Measurements from ENCODE around the gene USP35. TPM values are rescaled to one million over a fixed set of nuclear protein-coding genes. Genes with fewer than 3 reads are reported as not detected.
A peak's percentile ranks its signal among the peaks of the same experiment; 100 is the strongest.

USP35 gene
- total RNA-seq, 6 donors from 2014 or later: 5.8 to 37.7 (median 8.0) TPM

DNA sequence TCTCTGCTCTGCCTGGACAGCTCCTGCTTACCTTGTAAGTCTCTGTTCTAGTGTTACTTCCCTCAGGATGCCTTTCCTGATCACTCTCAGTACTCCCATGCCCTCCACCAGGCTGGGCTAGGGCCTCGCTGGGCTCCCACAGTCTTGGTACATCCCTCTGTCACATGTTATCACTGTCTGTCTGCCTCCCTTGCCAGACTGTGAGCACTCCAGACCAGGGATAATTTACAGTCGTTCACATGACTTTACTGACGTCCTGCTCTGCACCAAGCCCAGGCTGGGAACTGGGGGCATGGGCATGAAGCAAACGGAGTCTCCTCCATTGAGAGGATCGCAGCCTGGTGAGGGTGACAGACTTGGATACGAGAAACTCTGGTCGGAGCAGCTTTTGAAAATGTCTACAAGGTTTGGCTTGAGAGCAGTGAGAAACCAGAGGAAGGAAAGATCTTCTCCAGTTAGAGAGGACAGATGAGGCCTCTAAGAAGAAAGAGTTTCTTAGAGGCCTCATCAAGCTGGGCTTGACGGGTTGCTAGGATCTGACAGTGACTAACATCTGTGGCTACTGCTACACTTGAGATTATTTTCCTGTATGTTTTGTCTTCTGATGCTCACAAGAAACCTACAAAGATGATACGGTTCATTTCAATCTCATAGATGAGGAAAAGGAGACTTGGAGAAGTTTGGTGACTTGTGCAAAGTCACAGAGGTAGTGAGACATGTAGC is 12.5 kb downstream of the USP35 start:
- H3K4me3 ChIP-seq: no peak overlapping the region
- H3K27me3 ChIP-seq: no peaks in the 10 kb centered on the region
- H3K9me3 ChIP-seq: no peaks in the 10 kb centered on the region
- H3K27ac ChIP-seq: no peak overlapping the region
- peaks cover 0 to 52% (median 22%) of the 10 kb centered on the region in 4 donors for H3K36me3 ChIP-seq
- DNase-seq (no peak), ATAC-seq (ENCODE audit: low FRiP score in 2 of 2) (no peak)
- WGBS, 2 donors: 81 to 86% methylated on average over 9 of the region's 9 CpGs
- TF ChIP-seq, protein P1, sequence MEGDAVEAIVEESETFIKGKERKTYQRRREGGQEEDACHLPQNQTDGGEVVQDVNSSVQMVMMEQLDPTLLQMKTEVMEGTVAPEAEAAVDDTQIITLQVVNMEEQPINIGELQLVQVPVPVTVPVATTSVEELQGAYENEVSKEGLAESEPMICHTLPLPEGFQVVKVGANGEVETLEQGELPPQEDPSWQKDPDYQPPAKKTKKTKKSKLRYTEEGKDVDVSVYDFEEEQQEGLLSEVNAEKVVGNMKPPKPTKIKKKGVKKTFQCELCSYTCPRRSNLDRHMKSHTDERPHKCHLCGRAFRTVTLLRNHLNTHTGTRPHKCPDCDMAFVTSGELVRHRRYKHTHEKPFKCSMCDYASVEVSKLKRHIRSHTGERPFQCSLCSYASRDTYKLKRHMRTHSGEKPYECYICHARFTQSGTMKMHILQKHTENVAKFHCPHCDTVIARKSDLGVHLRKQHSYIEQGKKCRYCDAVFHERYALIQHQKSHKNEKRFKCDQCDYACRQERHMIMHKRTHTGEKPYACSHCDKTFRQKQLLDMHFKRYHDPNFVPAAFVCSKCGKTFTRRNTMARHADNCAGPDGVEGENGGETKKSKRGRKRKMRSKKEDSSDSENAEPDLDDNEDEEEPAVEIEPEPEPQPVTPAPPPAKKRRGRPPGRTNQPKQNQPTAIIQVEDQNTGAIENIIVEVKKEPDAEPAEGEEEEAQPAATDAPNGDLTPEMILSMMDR (IDR thresholded peaks at IDR 0.05): no peak
- TF ChIP-seq EP300 (IDR thresholded peaks at IDR 0.05): no peak
- no peak for TF ChIP-seq POLR2AphosphoS5 (IDR thresholded peaks at IDR 0.05)
- TF ChIP-seq POLR2A (IDR thresholded peaks at IDR 0.05): no peak
- peaks cover 0 to 8% (median 7%) of the 10 kb centered on the region in 4 donors for H3K4me1 ChIP-seq

- DNase-seq: no peak
- TF ChIP-seq POLR2AphosphoS5 (IDR thresholded peaks at IDR 0.05) (no peak), EP300 (IDR thresholded peaks at IDR 0.05) (no peak), POLR2A (IDR thresholded peaks at IDR 0.05) (no peak)
- TF ChIP-seq, protein P1 (IDR thresholded peaks at IDR 0.05): no peak
- Histone ChIP-seq H3K4me3 (no peak overlapping the region), H3K36me3 (peaks cover 0 to 59% (median 21%) of the 10 kb centered on the region in 4 donors), H3K27ac (peak overlapping the region in 2 of 4 donors; percentile 8 to 14), H3K9me3 (no peaks in the 10 kb centered on the region), H3K27me3 (no peaks in the 10 kb centered on the region), H3K4me1 (peaks cover 0 to 8% (median 7%) of the 10 kb centered on the region in 4 donors)
- peak in 1 of 2 donors; percentile 9 for ATAC-seq (ENCODE audit: low FRiP score in 2 of 2)
- 32 to 38% methylated on average over 3 of the region's 3 CpGs for WGBS, 2 donors
These were observed 14.0 kb downstream of the USP35 start for GRCh38 chr11:78202733-78203167.

- WGBS, 2 donors: 61 to 64% methylated on average over 10 of the region's 10 CpGs
- peaks cover 0 to 59% (median 19%) of the 10 kb centered on the region in 4 donors for H3K36me3 ChIP-seq
- H3K9me3 ChIP-seq: no peaks in the 10 kb centered on the region
- TF ChIP-seq POLR2AphosphoS5 (IDR thresholded peaks at IDR 0.05) (no peak), POLR2A (IDR thresholded peaks at IDR 0.05) (no peak), EP300 (IDR thresholded peaks at IDR 0.05) (no peak)
- TF ChIP-seq, protein P1 (IDR thresholded peaks at IDR 0.05): no peak
- no peaks in the 10 kb centered on the region for H3K27me3 ChIP-seq
- H3K4me3 ChIP-seq: no peak overlapping the region
- ATAC-seq (ENCODE audit: low FRiP score in 2 of 2): no peak
- DNase-seq: peak in 1 of 2 donors; percentile 47
- H3K27ac ChIP-seq: peak overlapping the region in 1 of 4 donors; percentile 14
- H3K4me1 ChIP-seq: peaks cover 0 to 8% (median 7%) of the 10 kb centered on the region in 4 donors
These were observed 14.5 kb downstream of the USP35 start for GRCh38 chr11:78203184-78203583.

DNA sequence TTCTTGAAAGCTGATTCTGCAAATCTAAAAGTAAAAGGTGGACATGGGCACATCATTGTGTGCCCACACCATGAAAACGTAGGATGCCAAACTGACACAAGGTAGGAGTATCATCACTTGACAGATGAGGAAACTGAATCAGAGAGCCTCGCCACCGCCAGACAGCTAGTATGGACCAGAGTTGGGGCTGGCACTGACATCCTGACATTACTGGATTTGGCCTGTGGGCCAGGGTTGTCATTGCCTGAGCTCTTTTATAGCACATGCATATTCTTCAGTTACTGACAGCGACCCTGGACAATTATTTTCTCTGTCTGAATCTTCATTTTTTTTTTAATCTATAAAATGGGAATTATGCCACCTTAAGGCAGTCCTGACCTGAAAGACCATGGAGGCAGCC is 16.5 kb downstream of the USP35 start:
- Histone ChIP-seq H3K4me3 (no peak overlapping the region), H3K9me3 (no peaks in the 10 kb centered on the region), H3K27ac (no peak overlapping the region), H3K27me3 (no peaks in the 10 kb centered on the region), H3K36me3 (peaks cover 0 to 55% (median 25%) of the 10 kb centered on the region in 4 donors), H3K4me1 (peaks cover 0 to 8% (median 7%) of the 10 kb centered on the region in 4 donors)
- TF ChIP-seq, protein P1 (IDR thresholded peaks at IDR 0.05): no peak
- TF ChIP-seq POLR2AphosphoS5 (IDR thresholded peaks at IDR 0.05): no peak
- no peak for TF ChIP-seq EP300 (IDR thresholded peaks at IDR 0.05)
- no peak for TF ChIP-seq POLR2A (IDR thresholded peaks at IDR 0.05)
- ATAC-seq (ENCODE audit: low FRiP score in 2 of 2) (no peak), DNase-seq (no peak)
- 93 to 97% methylated on average over 4 of the region's 4 CpGs for WGBS, 2 donors

Measured in upper lobe of left lung (tissue), 6 donors.